GM12878 (cell line): ENCODE data around the gene STARD5. TPM values are rescaled to one million over a fixed set of nuclear protein-coding genes. Genes with fewer than 3 reads are reported as not detected.

Source experiments
- ATAC-seq: fragments of 200-7000 bp; cut with Tn5 transposase; 3 replicates; pipeline ENCODE4 v1.9.1; 2020; ENCODE audit warnings: mild to moderate bottlenecking, moderate library complexity
- BruUV-seq: library from RNA; stranded (reverse); fragments of 400-500 nt; replicated peaks from 2 replicates; lab custom pipeline; 2021; lab: Mats Ljungman, UMichigan
- CTCF ChIA-PET: fragments of 300-600 bp; sonication (Branson Sonifier 250); formaldehyde crosslinking; extraction: SDS; loops from one replicate; lab custom pipeline; 2021; ENCODE audit warnings: inconsistent platforms; lab: Yijun Ruan, JAX
- POLR2A ChIA-PET: fragments of 350-600 bp; formaldehyde crosslinking; extraction: SDS; loops from one replicate; lab custom pipeline; 2021; ENCODE audit warnings: inconsistent platforms; lab: Charles Lee
- RAD21 ChIA-PET: fragments of 300-600 bp; sonication (Branson Sonifier 250); formaldehyde crosslinking; loops from one replicate; lab custom pipeline; 2023; ENCODE audit warnings: antibody characterized with exemption; ENCODE audit not compliant: unreplicated experiment; lab: Charles Lee
- SMC1A ChIA-PET: fragments of 300-600 bp; sonication (Branson Sonifier 250); formaldehyde crosslinking; loops from one replicate; lab custom pipeline; 2023; ENCODE audit not compliant: unreplicated experiment, uncharacterized antibody; lab: Charles Lee
- DNase-seq: peaks from one replicate; pipeline ENCODE4 v3.0.0-alpha.2; 2011; ENCODE audit warnings: low read depth, low spot score
- FAIRE-seq: peaks from 3 replicates; lab custom pipeline; 2011; peaks lifted over from hg19 to GRCh38; lab: Jason Lieb, UNC
- H2AFZ ChIP-seq: 2 replicates; pipeline ENCODE4 v1.6.0; 2011; ENCODE audit warnings: low read depth, low read length, control low read depth; ENCODE audit not compliant: control insufficient read depth
- H3K27ac ChIP-seq: 2 replicates; pipeline ENCODE4 v1.5.1; 2011; ENCODE audit warnings: control low read depth; ENCODE audit not compliant: control insufficient read depth, insufficient read depth
- H3K27me3 ChIP-seq, 2 experiments: replicated peaks in 1 of 2; 2 replicates each; pipeline versions ENCODE4 v1.6.0 to v1.6.1; 2011; ENCODE audit warnings: low read length in 1 of 2; ENCODE audit not compliant: control insufficient read depth in 2 of 2, insufficient read depth in 2 of 2
- H3K36me3 ChIP-seq, 2 experiments: 2 replicates each; pipeline ENCODE4 v1.5.1; 2011; ENCODE audit warnings: low read length in 1 of 2; ENCODE audit not compliant: control insufficient read depth in 2 of 2, insufficient read depth in 2 of 2
- H3K4me1 ChIP-seq: 2 replicates; pipeline ENCODE4 v1.6.1; 2011; ENCODE audit warnings: mild to moderate bottlenecking, low read length, moderate library complexity, mixed read lengths; ENCODE audit not compliant: control insufficient read depth, insufficient read depth
- H3K4me2 ChIP-seq: 2 replicates; pipeline ENCODE4 v1.6.0; 2011; ENCODE audit warnings: control low read depth; ENCODE audit not compliant: control insufficient read depth, insufficient read depth
- H3K4me3 ChIP-seq: fragments of 200-600 bp; sonication (generic); 2 replicates; pipeline ENCODE4 v1.5.1; 2016
- H3K79me2 ChIP-seq: 2 replicates; pipeline ENCODE4 v1.6.0; 2011; ENCODE audit warnings: low read length; ENCODE audit not compliant: control insufficient read depth, insufficient read depth
- H3K9ac ChIP-seq: 2 replicates; pipeline ENCODE4 v1.8.0; 2011; ENCODE audit warnings: low read length, control low read depth, mixed read lengths; ENCODE audit not compliant: control insufficient read depth, insufficient read depth
- H3K9me3 ChIP-seq: replicated peaks from 3 replicates; pipeline ENCODE4 v1.5.1; 2011; ENCODE audit warnings: mild to moderate bottlenecking, low read length; ENCODE audit not compliant: control insufficient read depth, insufficient read depth
- H4K20me1 ChIP-seq: 2 replicates; pipeline ENCODE4 v1.6.0; 2011; ENCODE audit not compliant: control insufficient read depth, insufficient read depth
- CBX5 ChIP-seq: sonication (generic); IDR thresholded peaks from 2 replicates; pipeline ENCODE4 v1.6.1; 2016; ENCODE audit warnings: low read depth, moderate library complexity, mild to moderate bottlenecking, inconsistent platforms
- CHD2 ChIP-seq: IDR thresholded peaks from 2 replicates; pipeline ENCODE4 v1.6.1; 2011; ENCODE audit warnings: low read depth, low read length, improper control_type of control experiment, borderline replicate concordance
- MTA3 ChIP-seq: IDR thresholded peaks from 2 replicates; pipeline ENCODE4 v1.6.1; 2012; ENCODE audit warnings: low read length, inconsistent platforms, borderline replicate concordance
- NR2C2 ChIP-seq: IDR thresholded peaks from 2 replicates; pipeline ENCODE4 v1.6.1; 2011; ENCODE audit warnings: borderline replicate concordance, low read depth; ENCODE audit not compliant: control insufficient read depth, insufficient read length
- PAX5 ChIP-seq: IDR thresholded peaks from 2 replicates; pipeline ENCODE4 v1.6.1; 2011; ENCODE audit warnings: low read depth, low read length, borderline replicate concordance
- SMC3 ChIP-seq: IDR thresholded peaks from 2 replicates; pipeline ENCODE4 v1.6.1; 2011; ENCODE audit warnings: low read length, improper control_type of control experiment, borderline replicate concordance
- ZNF207 ChIP-seq: fragments of 450-650 bp; IDR thresholded peaks from 2 replicates; pipeline ENCODE4 v1.6.1; 2014; ENCODE audit warnings: antibody characterized with exemption, mild to moderate bottlenecking, borderline replicate concordance
- WGBS: methylation state at CpG from one replicate; pipeline ENCODE4 v1.1.6; 2016; ENCODE audit warnings: low lambda C conversion rate; ENCODE audit not compliant: insufficient replicate concordance, insufficient coverage; ENCODE audit errors: missing lambda C conversion rate; 5-methylcytosine and 5-hydroxymethylcytosine counted together
- in situ Hi-C: fragments of 300-500 bp; cut with MboI; formaldehyde crosslinking; loops from 9 replicates; pipeline ENCODE4 v1.14.3; 2018; ENCODE audit warnings: mixed read lengths
- intact Hi-C: fragments of 100-400 bp; cut with micrococcal nuclease; formaldehyde crosslinking; loops from one replicate; pipeline ENCODE4 v1.14.2; 2022; ENCODE audit not compliant: unreplicated experiment
- polyA plus RNA-seq, 11 experiments: library from polyadenylated mRNA; depleted of rRNA in 4 of 11; unstranded in 6 of 11; stranded (reverse) in 5 of 11; fragments of >200 nt; fragmentation: Nextera tagmentation in 4 of 11; fragmentation: Illumina TruSeq in 1 of 11; extraction: Ambion mirVana in 4 of 11; extraction: Trizol in 1 of 11; gene quantifications; 1 replicate in 1 of 11; 2 replicates in 10 of 11; pipeline versions ENCODE4 v1.2.1 to v1.2.3, GENCODE V29; 2011 to 2016; ENCODE audit warnings: inconsistent platforms in 2 of 11, missing spikeins in 2 of 11, low read depth in 1 of 11
- total RNA-seq, 4 experiments: library from RNA; depleted of rRNA in 3 of 4; stranded (reverse); fragments of >200 nt in 3 of 4; fragmentation: Illumina TruSeq in 1 of 4; extraction: Trizol in 1 of 4; gene quantifications; 2 replicates each; pipeline versions ENCODE4 v1.2.1 to v1.2.3, GENCODE V29; 2013 to 2021
- TF ChIP-seq, protein P1 (sequence below): fragments of 150-350 bp; IDR thresholded peaks from 2 replicates; pipeline ENCODE4 v1.6.1; 2014; ENCODE audit warnings: mild to moderate bottlenecking, low read depth, low read length
- TF ChIP-seq, protein P2 (sequence below): IDR thresholded peaks from 2 replicates; pipeline ENCODE4 v1.6.1; 2011; ENCODE audit warnings: borderline replicate concordance, low read depth, mild to moderate bottlenecking, moderate library complexity, mixed read lengths, low read length; ENCODE audit not compliant: insufficient read depth; ENCODE audit errors: extremely low read length
- TF ChIP-seq, protein P3 (sequence below): fragments of 450-650 bp; IDR thresholded peaks from 2 replicates; pipeline ENCODE4 v1.6.1; 2016; ENCODE audit warnings: mild to moderate bottlenecking, moderate library complexity, borderline replicate concordance
- TF ChIP-seq, protein P4 (sequence below): fragments of 450-650 bp; IDR thresholded peaks from 2 replicates; pipeline ENCODE4 v1.6.1; 2018; ENCODE audit warnings: borderline replicate concordance, mild to moderate bottlenecking; ENCODE audit not compliant: partially characterized antibody

The STARD5 gene
- total and polyA plus RNA-seq, 10 of the 15 experiments (the other 5 are each of a cell fraction or from before 2014, with no cell fraction given): 2.3 to 9.4 (median 4.7) TPM

DNA sequence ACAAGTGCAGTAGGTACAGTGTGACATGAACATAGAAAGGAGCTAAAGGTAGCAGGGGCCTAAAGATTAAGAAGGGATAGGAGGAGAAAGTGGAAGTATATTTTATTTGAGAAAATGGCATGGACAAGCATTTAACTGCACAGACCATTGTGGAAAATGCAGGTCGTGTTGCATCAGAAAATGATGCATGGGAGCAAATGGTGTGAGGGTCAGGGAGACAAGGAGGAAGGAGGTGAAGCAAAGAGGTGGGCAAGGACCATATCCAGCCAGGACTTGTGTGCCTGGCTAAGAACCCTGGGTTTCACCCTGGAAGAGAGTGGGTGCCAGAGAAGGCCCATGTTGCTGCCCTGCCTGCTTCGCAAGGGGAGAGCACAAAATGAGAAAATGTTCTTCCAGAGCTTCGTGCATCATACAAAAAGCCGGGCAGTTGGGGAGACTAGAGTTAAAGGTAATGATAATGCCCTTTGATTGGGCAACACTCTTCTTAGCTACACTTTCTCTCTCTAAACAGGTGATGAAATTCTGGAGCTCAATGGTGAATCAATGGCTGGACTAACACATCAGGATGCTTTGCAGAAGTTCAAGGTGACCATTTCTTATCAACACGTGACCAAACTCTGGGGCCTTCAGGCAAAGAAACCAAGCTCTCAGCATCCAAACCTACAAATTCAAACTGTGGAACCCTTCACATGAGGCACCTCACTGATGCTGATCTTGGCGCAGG is 45.5 kb downstream of the STARD5 start:
- ChIA-PET CTCF (interaction anchor here (0.9 to 11.0 kb wide), 8 partner anchors 12 to 170 kb away, joined by 3 to 242 read pairs (median 5); no protein-coding TSS in a partner anchor), RAD21 (interaction anchor here (0.7 to 7.4 kb wide), 5 partner anchors 12 to 57 kb away, joined by 3 to 137 read pairs (median 5); no protein-coding TSS in a partner anchor), POLR2A (interaction anchor here (1.5 kb wide), 1 partner anchor 14 kb away, joined by 4 read pairs; no protein-coding TSS in a partner anchor), SMC1A (interaction anchor here (0.9 to 1.8 kb wide), 8 partner anchors 8 to 122 kb away, joined by 3 to 4 read pairs (median 4); no protein-coding TSS in a partner anchor)
- H3K4me2 ChIP-seq: no peak overlapping the region
- H3K4me3 ChIP-seq: no peak overlapping the region
- 0 out of 2 replicates have a peak, but pooled peaks cover 3% of the 10 kb centered on the region for H3K4me1 ChIP-seq
- no peak for FAIRE-seq
- H3K27me3 ChIP-seq: no peaks in the 10 kb centered on the region
- in situ Hi-C loops (loop anchor here (25.0 kb wide), 2 partner anchors 1266 to 1934 kb away; partner anchors contain the start of gene HDGFL3), intact Hi-C loops (loop anchor here (10.0 kb wide), 1 partner anchor 196 kb away; no protein-coding TSS in a partner anchor)
- H3K27ac ChIP-seq: no peak overlapping the region
- no TSS peak for BruUV-seq
- no peak for ATAC-seq
- H2AFZ ChIP-seq: no peak overlapping the region
- H3K36me3 ChIP-seq: no peaks in the 10 kb centered on the region
- H4K20me1 ChIP-seq: no peaks in the 10 kb centered on the region
- DNase-seq: no peak
- H3K9me3 ChIP-seq: peaks cover 5% of the 10 kb centered on the region
- no peak overlapping the region for H3K9ac ChIP-seq
- no peaks in the 10 kb centered on the region for H3K79me2 ChIP-seq
- WGBS: 85% methylated on average over 6 of the region's 6 CpGs
- no peak for TF ChIP-seq SMC3
- TF ChIP-seq, protein P1, sequence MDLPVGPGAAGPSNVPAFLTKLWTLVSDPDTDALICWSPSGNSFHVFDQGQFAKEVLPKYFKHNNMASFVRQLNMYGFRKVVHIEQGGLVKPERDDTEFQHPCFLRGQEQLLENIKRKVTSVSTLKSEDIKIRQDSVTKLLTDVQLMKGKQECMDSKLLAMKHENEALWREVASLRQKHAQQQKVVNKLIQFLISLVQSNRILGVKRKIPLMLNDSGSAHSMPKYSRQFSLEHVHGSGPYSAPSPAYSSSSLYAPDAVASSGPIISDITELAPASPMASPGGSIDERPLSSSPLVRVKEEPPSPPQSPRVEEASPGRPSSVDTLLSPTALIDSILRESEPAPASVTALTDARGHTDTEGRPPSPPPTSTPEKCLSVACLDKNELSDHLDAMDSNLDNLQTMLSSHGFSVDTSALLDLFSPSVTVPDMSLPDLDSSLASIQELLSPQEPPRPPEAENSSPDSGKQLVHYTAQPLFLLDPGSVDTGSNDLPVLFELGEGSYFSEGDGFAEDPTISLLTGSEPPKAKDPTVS: no peak
- no peak for TF ChIP-seq ZNF207
- no peak for TF ChIP-seq NR2C2
- TF ChIP-seq CBX5: no peak
- TF ChIP-seq, protein P2, sequence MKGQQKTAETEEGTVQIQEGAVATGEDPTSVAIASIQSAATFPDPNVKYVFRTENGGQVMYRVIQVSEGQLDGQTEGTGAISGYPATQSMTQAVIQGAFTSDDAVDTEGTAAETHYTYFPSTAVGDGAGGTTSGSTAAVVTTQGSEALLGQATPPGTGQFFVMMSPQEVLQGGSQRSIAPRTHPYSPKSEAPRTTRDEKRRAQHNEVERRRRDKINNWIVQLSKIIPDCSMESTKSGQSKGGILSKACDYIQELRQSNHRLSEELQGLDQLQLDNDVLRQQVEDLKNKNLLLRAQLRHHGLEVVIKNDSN: no peak
- TF ChIP-seq, protein P3, sequence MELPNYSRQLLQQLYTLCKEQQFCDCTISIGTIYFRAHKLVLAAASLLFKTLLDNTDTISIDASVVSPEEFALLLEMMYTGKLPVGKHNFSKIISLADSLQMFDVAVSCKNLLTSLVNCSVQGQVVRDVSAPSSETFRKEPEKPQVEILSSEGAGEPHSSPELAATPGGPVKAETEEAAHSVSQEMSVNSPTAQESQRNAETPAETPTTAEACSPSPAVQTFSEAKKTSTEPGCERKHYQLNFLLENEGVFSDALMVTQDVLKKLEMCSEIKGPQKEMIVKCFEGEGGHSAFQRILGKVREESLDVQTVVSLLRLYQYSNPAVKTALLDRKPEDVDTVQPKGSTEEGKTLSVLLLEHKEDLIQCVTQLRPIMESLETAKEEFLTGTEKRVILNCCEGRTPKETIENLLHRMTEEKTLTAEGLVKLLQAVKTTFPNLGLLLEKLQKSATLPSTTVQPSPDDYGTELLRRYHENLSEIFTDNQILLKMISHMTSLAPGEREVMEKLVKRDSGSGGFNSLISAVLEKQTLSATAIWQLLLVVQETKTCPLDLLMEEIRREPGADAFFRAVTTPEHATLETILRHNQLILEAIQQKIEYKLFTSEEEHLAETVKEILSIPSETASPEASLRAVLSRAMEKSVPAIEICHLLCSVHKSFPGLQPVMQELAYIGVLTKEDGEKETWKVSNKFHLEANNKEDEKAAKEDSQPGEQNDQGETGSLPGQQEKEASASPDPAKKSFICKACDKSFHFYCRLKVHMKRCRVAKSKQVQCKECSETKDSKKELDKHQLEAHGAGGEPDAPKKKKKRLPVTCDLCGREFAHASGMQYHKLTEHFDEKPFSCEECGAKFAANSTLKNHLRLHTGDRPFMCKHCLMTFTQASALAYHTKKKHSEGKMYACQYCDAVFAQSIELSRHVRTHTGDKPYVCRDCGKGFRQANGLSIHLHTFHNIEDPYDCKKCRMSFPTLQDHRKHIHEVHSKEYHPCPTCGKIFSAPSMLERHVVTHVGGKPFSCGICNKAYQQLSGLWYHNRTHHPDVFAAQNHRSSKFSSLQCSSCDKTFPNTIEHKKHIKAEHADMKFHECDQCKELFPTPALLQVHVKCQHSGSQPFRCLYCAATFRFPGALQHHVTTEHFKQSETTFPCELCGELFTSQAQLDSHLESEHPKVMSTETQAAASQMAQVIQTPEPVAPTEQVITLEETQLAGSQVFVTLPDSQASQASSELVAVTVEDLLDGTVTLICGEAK: no peak
- TF ChIP-seq, protein P4, sequence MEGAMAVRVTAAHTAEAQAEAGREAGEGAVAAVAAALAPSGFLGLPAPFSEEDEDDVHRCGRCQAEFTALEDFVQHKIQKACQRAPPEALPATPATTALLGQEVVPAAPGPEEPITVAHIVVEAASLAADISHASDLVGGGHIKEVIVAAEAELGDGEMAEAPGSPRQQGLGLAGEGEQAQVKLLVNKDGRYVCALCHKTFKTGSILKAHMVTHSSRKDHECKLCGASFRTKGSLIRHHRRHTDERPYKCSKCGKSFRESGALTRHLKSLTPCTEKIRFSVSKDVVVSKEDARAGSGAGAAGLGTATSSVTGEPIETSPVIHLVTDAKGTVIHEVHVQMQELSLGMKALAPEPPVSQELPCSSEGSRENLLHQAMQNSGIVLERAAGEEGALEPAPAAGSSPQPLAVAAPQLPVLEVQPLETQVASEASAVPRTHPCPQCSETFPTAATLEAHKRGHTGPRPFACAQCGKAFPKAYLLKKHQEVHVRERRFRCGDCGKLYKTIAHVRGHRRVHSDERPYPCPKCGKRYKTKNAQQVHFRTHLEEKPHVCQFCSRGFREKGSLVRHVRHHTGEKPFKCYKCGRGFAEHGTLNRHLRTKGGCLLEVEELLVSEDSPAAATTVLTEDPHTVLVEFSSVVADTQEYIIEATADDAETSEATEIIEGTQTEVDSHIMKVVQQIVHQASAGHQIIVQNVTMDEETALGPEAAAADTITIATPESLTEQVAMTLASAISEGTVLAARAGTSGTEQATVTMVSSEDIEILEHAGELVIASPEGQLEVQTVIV: no peak
- TF ChIP-seq PAX5: no peak
- TF ChIP-seq CHD2: no peak
- TF ChIP-seq MTA3: no peak
